H1 (cell line): ENCODE measurements around the gene SLC39A8. TPM values are rescaled to one million over a fixed set of nuclear protein-coding genes. Genes with fewer than 3 reads are reported as not detected.

Source experiments
- ATF3 ChIP-seq: IDR thresholded peaks from 2 replicates; pipeline ENCODE4 v1.6.1; 2011; ENCODE audit warnings: low read depth, mild to moderate bottlenecking, low read length; ENCODE audit not compliant: insufficient read depth
- BRCA1 ChIP-seq: IDR thresholded peaks from 2 replicates; pipeline ENCODE4 v1.6.1; 2012; ENCODE audit warnings: low read depth, low read length, improper control_type of control experiment
- CTCF ChIP-seq, 3 experiments: IDR thresholded peaks; 1 replicate in 2 of 3; 2 replicates in 1 of 3; pipeline versions ENCODE4 v1.5.1 to v1.6.1; 2011; ENCODE audit warnings: low read length in 3 of 3, mild to moderate bottlenecking in 3 of 3, inconsistent platforms in 2 of 3, low read depth in 1 of 3, moderate library complexity in 1 of 3; ENCODE audit not compliant: insufficient read depth in 1 of 3; ENCODE audit errors: control extremely low read depth in 1 of 3
- JUN ChIP-seq: IDR thresholded peaks from 2 replicates; pipeline ENCODE4 v1.6.1; 2011; ENCODE audit warnings: low read depth, mild to moderate bottlenecking, improper control_type of control experiment, low read length
- SP2 ChIP-seq: IDR thresholded peaks from 2 replicates; pipeline ENCODE4 v1.6.1; 2012; ENCODE audit warnings: mild to moderate bottlenecking, low read length, inconsistent platforms
- polyA plus RNA-seq, 7 experiments: library from polyadenylated mRNA; depleted of rRNA in 3 of 7; stranded (reverse) in 5 of 7; unstranded in 2 of 7; fragments of >200 nt in 5 of 7; fragments of 200-250 nt in 2 of 7; gene quantifications; 1 replicate in 5 of 7; 2 replicates in 1 of 7; 4 replicates in 1 of 7; pipeline versions ENCODE4 v1.2.1 to v1.2.3, GENCODE V29; 2011 to 2013; ENCODE audit warnings: missing spikeins in 2 of 7, mixed read lengths in 2 of 7
- total RNA-seq: library from RNA; stranded (reverse); fragmentation: NEBNext Ultra II Directional; extraction: Animal tissue kit (Norgen Biotek cat#: 25700); gene quantifications from 2 replicates; pipeline ENCODE4 v1.2.1, GENCODE V29; 2021

Gene SLC39A8
- total and polyA plus RNA-seq, 2 of the 8 experiments (the other 6 are each of a cell fraction or from before 2014, with no cell fraction given) = 6.4 to 38.7 TPM

- TF ChIP-seq CTCF (IDR thresholded peaks at IDR 0.05; ENCODE audit: control extremely low read depth in 1 of 3, insufficient read depth in 1 of 3, low read depth in 1 of 3, low read length in 3 of 3) (no peak), BRCA1 (no peak), ATF3 (no peak), SP2 (no peak), JUN (no peak)
These were observed 98.9 kb downstream of the SLC39A8 start (continued) for GRCh38 chr4:102246416-102246815.
